Heart right ventricle (tissue), 16 donors: ENCODE data around the gene PGAM1. TPM values are rescaled to one million over a fixed set of nuclear protein-coding genes. Genes with fewer than 3 reads are reported as not detected.
"Not testable (repeated sequence)": the region's sequence is repeated elsewhere in the genome, so short reads cannot be mapped to it uniquely, and the experiment has no call there.

ENCODE experiments used
- ATAC-seq, 8 donors: fragments of 200-7000 bp; cut with Tn5 transposase; one replicate each; pipeline ENCODE4 v1.9.1; 2020; ENCODE audit warnings: mild to moderate bottlenecking in 8 of 8, moderate library complexity in 8 of 8, moderate number of reproducible peaks in 1 of 8
- DNase-seq, 2 donors: peaks; one replicate each; pipeline ENCODE4 v3.0.0-alpha.2; 2020
- H3K27ac ChIP-seq, 10 donors: fragments of 200-600 bp; sonication (generic) in 2 of 10; one replicate each; pipeline versions ENCODE4 v1.5.0 to v1.8.0; 2020 to 2022; ENCODE audit warnings: mild to moderate bottlenecking in 3 of 10
- H3K27me3 ChIP-seq, 7 donors: fragments of 200-600 bp; one replicate each; pipeline ENCODE4 v1.8.0; 2021 to 2022; ENCODE audit warnings: mild to moderate bottlenecking in 2 of 7
- H3K36me3 ChIP-seq, 9 donors: fragments of 200-600 bp; sonication (generic) in 1 of 9; one replicate each; pipeline versions ENCODE4 v1.5.0 to v1.8.0; 2020 to 2022; ENCODE audit warnings: mild to moderate bottlenecking in 2 of 9
- H3K4me1 ChIP-seq, 9 donors: fragments of 200-600 bp; sonication (generic) in 1 of 9; one replicate each; pipeline versions ENCODE4 v1.5.0 to v1.8.0; 2020 to 2022; ENCODE audit warnings: mild to moderate bottlenecking in 4 of 9
- H3K4me3 ChIP-seq, 10 donors: fragments of 200-600 bp; sonication (generic) in 2 of 10; one replicate each; pipeline versions ENCODE4 v1.5.0 to v1.8.0; 2020 to 2022; ENCODE audit warnings: mild to moderate bottlenecking in 7 of 10, moderate library complexity in 2 of 10
- H3K9me3 ChIP-seq, 11 donors: fragments of 200-600 bp in 10 of 11; sonication (generic) in 2 of 11; one replicate each; pipeline versions ENCODE4 v1.5.0 to v1.8.0; 2013 to 2022; ENCODE audit warnings: mild to moderate bottlenecking in 2 of 11, control low read depth in 1 of 11, moderate library complexity in 1 of 11
- CTCF ChIP-seq, 9 donors: fragments of 200-600 bp; sonication (generic) in 2 of 9; IDR thresholded peaks; one replicate each; pipeline versions ENCODE4 v1.5.0 to v1.8.0; 2021 to 2022; ENCODE audit warnings: antibody characterized with exemption in 9 of 9, mild to moderate bottlenecking in 5 of 9, moderate library complexity in 1 of 9
- WGBS, 2 donors: extraction: QIAGEN DNeasy Blood & Tissue Kit; methylation state at CpG; one replicate each; pipeline ENCODE4 v1.1.7; 2013; ENCODE audit warnings: inconsistent platforms in 1 of 2; 5-methylcytosine and 5-hydroxymethylcytosine counted together
- intact Hi-C, 10 donors: fragments of 100-400 bp; cut with DNase I; formaldehyde crosslinking; loops; one replicate each; pipeline versions ENCODE4 v1.11.1 to v1.14.2; 2022
- polyA plus RNA-seq, 2 donors: library from polyadenylated mRNA; stranded (reverse); fragments of 200-250 nt; gene quantifications; one replicate each; pipeline ENCODE4 v1.2.3, GENCODE V29; 2013
- total RNA-seq, 10 donors: library from RNA; stranded (reverse); fragmentation: NEBNext Ultra II Directional in 3 of 10; extraction: Animal tissue kit (Norgen Biotek cat#: 25700) in 3 of 10; gene quantifications; one replicate each; pipeline versions ENCODE4 v1.2.1 to v1.2.4, GENCODE V29; 2021 to 2023
- donor health status: Arrhythmogenic right ventricular cardiomyopathy.
- donor health status: ischemic (EF 13 %, LVEDD 7.1; RV severe dilation, severe dysfunction).
- donor health status: healthy with polysubstance abuse.
- donor health status: DM: no; HTN: yes; CAD: no.
- donor health status: DM: no; HTN: no; CAD: no.
- donor health status: ischemic (EF 25% LVEDD 6.9; RV normal size, moderate dysfunction).
- donor health status: ischemic (EF 25% LVEDD 5.7; RV mildly dilated, moderate dysfunction).
- donor health status: healthy.
- donor health status: DM: yes; HTN: yes; CAD: no.
- donor health status: Ischemic cardiomyopathy.
- donor health status: ischemic (EF 35%, LVEDD 5.7; RV mildly dilated, moderate dysfunction).
- donor health status: nonischemic (EF 11% LVEDD 7.7; RV severe dilation, severe dysfunction).
- donor health status: DM: yes; HTN: yes; CAD: no.
- donor health status: PGD.
- donor health status: ischemic (EF 29% LVEDD 5.4; RV normal size, mild dysfunction).
- donor health status: nonischemic (EF 23%, LVEDD 6.1; RV moderate dilation, normal function).

PGAM1 gene
- total and polyA plus RNA-seq, 12 donors = 21.5 to 389 (median 246) TPM

- H3K27ac ChIP-seq = no peak overlapping the region
- no peak for DNase-seq
- WGBS, 2 donors = 98 to 99% methylated on average over 4 of the region's 4 CpGs
- H3K9me3 ChIP-seq = no peaks in the 10 kb centered on the region
- no peaks in the 10 kb centered on the region for H3K27me3 ChIP-seq
- TF ChIP-seq CTCF (IDR thresholded peaks at IDR 0.05) = no peak
- intact Hi-C loops = no loop called here
- H3K4me1 ChIP-seq = peaks cover 0 to 16% (median 0%) of the 10 kb centered on the region in 9 donors
- peaks cover 0 to 100% (median 73%) of the 10 kb centered on the region in 9 donors for H3K36me3 ChIP-seq
- H3K4me3 ChIP-seq = no peak overlapping the region
- no peak for ATAC-seq
Observed at GRCh38 chr10:97474918-97475317, 48.9 kb downstream of the PGAM1 start.

GRCh38 chr10:97475936-97476594 is 50.1 kb downstream of the PGAM1 start:
- ATAC-seq = peak in 4 of 8 donors; percentile 51 to 82 (median 64)
- 67 to 76% methylated on average over 2 of the region's 2 CpGs for WGBS, 2 donors
- peaks cover 0 to 100% (median 74%) of the 10 kb centered on the region in 9 donors for H3K36me3 ChIP-seq

GRCh38 chr10:97479410-97479809 is 53.4 kb downstream of the PGAM1 start:
- Histone ChIP-seq H3K36me3 (peaks cover 0 to 94% (median 55%) of the 10 kb centered on the region in 9 donors), H3K4me1 (peaks cover 0 to 29% (median 13%) of the 10 kb centered on the region in 9 donors)
- DNase-seq, intact Hi-C loops, H3K27ac ChIP-seq, H3K27me3 ChIP-seq, H3K9me3 ChIP-seq, H3K4me3 ChIP-seq, ATAC-seq: not testable (repeated sequence)
- WGBS, 2 donors = 92 to 94% methylated on average over 4 of the region's 4 CpGs

More at GRCh38 chr10:97475936-97476594, 50.1 kb downstream of the PGAM1 start:
- Histone ChIP-seq H3K9me3 (no peaks in the 10 kb centered on the region), H3K4me3 (no peak overlapping the region), H3K27me3 (no peaks in the 10 kb centered on the region), H3K27ac (no peak overlapping the region), H3K4me1 (peaks cover 0 to 16% (median 0%) of the 10 kb centered on the region in 9 donors)
- no peak for DNase-seq
- intact Hi-C loops = no loop called here
- no peak for TF ChIP-seq CTCF (IDR thresholded peaks at IDR 0.05)

- no peak for DNase-seq
- Histone ChIP-seq H3K36me3 (peaks cover 0 to 94% (median 50%) of the 10 kb centered on the region in 9 donors), H3K9me3 (no peaks in the 10 kb centered on the region), H3K27ac (no peak overlapping the region), H3K4me1 (peaks cover 0 to 29% (median 13%) of the 10 kb centered on the region in 9 donors), H3K27me3 (no peaks in the 10 kb centered on the region), H3K4me3 (no peak overlapping the region)
- no peak for TF ChIP-seq CTCF (IDR thresholded peaks at IDR 0.05)
- 77 to 79% methylated on average over 9 of the region's 9 CpGs for WGBS, 2 donors
- ATAC-seq = no peak
- intact Hi-C loops = no loop called here
Observed at GRCh38 chr10:97479939-97480338, 53.9 kb downstream of the PGAM1 start.

DNA sequence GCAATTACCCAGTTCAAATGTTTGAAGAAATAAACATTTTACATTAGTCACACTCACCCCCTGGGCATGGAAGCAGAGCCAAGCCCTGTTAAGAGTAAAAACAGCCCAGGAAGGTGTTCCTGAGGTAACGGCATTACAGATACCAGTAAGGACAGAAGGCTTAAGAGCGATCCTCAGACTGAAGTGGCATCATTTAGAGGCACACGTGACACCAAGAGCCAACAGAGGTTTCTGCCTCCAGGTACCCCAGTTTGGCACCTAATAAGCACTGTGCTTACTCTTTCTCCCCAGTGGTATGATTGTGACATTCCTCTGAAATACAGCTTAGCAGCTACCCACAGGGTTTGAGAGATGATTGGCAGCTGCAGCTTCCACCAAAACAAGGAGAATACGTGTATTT is 55.1 kb downstream of the PGAM1 start:
- DNase-seq (no peak), ATAC-seq (no peak)
- no peak overlapping the region for H3K27ac ChIP-seq
- H3K36me3 ChIP-seq = peaks cover 0 to 94% (median 40%) of the 10 kb centered on the region in 9 donors
- H3K27me3 ChIP-seq = no peaks in the 10 kb centered on the region
- WGBS, 2 donors = 81 to 83% methylated on average over 4 of the region's 4 CpGs
- peaks cover 0 to 32% (median 13%) of the 10 kb centered on the region in 9 donors for H3K4me1 ChIP-seq
- no peaks in the 10 kb centered on the region for H3K9me3 ChIP-seq
- intact Hi-C loops = no loop called here
- TF ChIP-seq CTCF (IDR thresholded peaks at IDR 0.05) = no peak
- no peak overlapping the region for H3K4me3 ChIP-seq
